ENCODE measurements around the gene FBN1.

FBN1 gene

GRCh38 chr15:48547286-48547685 lies 98.2 kb downstream of the FBN1 start:
- no peak for DNase-seq

GRCh38 chr15:48546296-48546695 lies 99.2 kb downstream of the FBN1 start:
- DNase-seq, result no peak

GRCh38 chr15:48544778-48545177 lies 100.7 kb downstream of the FBN1 start:
- no peak for DNase-seq

DNA sequence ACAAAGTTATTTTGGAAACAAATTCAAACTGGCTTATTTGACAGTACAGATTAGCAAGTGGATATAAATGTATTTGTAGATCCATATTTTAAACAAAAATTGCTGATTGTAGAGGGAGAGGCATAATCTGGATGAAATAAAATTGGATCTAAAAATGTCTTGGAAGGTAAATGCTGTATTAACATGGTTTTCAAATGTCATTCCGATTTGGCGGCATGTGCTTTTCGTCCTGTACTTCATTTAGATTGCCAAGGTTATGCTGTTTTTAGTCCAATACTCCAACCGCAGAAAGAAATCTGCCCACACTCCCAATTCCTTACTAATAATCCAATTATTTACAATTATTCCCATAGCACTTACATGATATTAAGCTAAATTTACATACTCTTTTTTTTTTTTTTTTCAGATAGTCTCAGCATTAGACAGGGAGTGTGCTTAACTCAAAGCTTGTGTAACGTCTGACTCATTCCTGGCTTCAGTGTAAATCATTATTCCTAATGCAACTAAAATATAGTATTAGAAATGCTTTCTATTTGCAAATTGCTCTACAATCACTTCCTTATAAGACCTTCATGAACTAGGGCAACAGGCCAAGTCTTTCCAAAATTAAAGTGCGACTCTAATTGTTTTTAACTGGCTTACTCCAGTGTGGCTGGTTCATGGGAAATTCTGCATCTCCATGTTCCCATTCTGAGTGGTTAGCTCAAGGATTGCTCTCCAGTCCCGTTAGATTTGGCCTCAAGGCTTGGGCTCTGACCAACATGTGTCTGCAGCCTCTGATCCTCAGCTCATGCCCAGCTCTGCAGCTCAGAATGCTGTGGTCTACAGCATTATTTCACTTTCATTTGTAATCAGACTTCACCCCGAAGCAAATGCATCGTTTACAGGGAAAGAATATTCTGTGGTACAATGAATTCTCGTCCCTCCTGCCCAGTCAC lies 103.9 kb downstream of the FBN1 start:
- no peak for DNase-seq

DNA sequence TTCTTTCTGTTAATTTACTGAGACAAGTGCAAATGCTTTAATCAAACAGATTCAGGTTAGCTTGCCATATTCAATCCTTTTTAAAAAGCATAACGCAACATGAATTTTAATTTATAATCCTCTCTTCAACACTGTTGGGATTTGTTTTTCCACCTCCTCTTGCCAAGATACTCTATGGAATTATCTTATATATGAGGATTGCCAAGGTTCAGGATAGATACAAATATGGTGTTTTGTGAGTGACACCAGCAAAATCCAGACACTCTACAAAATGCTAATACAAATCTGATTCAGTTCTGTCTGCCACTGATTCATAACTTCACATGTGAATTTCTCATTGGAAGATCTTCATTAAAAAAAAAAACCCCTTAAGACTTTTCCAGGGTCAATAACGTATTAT lies 104.8 kb downstream of the FBN1 start:
- DNase-seq, result no peak

- no peak for DNase-seq
Observed at GRCh38 chr15:48538941-48539340, 106.6 kb downstream of the FBN1 start.

- no peak for DNase-seq
Observed at GRCh38 chr15:48537271-48538113, 108.0 kb downstream of the FBN1 start.

DNA sequence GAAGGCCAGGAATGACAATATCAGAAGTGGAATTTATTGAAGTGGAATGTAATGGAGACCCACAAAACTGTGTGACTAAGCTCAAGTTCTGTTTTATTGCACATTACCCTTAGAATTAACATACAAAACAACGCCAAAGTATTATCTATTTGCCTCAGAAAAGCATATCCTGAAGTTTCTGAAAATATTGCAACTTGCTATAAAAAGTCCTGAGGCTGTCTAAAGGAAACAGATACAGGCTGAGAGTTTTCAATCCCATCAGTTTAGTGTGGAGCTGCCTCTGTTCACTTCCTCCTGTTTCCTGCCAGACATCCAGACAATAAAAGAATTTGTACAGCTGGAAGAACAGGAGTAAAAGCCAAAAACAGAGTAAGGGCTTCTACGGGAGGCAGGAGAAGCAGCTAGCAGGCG lies 108.8 kb downstream of the FBN1 start:
- DNase-seq, result no peak

- DNase-seq, result no peak
Observed at GRCh38 chr15:48533982-48534381, 111.5 kb downstream of the FBN1 start.

- DNase-seq, result no peak
Observed at GRCh38 chr15:48532946-48533345, 112.6 kb downstream of the FBN1 start.

DNA sequence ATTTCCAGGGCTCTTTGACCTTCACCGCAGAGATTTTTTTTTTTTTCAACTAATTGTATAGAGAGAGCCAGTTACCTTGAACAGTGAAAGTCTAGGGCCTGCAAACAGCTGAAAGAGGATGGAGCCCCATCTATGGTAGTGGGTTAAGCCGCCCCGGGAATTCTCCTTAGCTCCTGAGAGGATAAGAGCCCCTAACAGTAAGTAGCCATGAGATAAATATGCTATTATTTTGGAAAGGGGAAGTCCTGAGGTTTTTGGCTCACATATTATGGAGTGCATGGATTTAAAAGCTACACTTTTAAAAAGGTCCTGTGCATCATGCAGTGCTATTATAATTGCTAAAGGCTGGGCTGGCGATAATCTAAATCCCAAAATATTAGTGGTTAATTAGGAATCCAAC lies 115.0 kb downstream of the FBN1 start:
- DNase-seq, result no peak

DNA sequence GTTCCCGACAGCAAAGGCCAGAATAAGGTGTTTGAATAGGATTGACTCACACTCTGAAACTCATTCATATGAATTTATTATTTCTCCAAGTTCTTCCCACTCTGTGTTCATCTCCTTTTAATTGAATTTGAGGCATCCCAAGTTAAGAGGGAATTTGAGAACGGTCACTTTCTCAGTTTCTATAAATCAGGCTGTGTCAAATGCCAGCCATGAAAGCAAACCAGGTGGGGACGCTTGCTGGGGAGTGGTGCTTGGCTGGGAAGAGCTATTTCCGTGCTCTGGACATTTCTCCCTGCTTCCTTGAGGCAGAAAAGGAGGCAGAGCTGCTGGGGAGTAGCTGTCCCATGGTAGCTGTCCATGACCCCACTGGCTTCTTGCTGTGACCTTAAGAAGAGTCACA lies 116.6 kb downstream of the FBN1 start:
- DNase-seq, result no peak

GRCh38 chr15:48527517-48527916 lies 118.0 kb downstream of the FBN1 start:
- DNase-seq, result no peak

- no peak for DNase-seq
Observed at GRCh38 chr15:48522911-48523310, 122.6 kb downstream of the FBN1 start.

DNA sequence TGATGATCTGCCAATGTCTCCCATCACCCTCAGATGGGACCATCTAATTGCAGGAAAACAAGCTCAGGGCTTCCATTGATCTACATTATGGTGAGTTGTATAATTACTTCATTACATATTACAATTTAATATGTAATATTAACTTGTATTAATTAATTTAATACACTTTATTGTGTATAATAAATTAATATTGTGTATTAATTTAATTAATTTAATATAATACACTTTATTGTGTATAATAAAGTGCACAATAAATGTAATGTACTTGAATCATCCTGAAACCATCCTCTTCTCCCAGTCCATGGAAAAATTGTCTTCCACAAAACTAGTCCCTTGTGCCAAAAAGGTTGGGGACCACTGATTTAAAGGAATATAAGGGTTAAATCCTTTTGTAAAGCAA lies 123.4 kb downstream of the FBN1 start:
- DNase-seq, result no peak

DNA sequence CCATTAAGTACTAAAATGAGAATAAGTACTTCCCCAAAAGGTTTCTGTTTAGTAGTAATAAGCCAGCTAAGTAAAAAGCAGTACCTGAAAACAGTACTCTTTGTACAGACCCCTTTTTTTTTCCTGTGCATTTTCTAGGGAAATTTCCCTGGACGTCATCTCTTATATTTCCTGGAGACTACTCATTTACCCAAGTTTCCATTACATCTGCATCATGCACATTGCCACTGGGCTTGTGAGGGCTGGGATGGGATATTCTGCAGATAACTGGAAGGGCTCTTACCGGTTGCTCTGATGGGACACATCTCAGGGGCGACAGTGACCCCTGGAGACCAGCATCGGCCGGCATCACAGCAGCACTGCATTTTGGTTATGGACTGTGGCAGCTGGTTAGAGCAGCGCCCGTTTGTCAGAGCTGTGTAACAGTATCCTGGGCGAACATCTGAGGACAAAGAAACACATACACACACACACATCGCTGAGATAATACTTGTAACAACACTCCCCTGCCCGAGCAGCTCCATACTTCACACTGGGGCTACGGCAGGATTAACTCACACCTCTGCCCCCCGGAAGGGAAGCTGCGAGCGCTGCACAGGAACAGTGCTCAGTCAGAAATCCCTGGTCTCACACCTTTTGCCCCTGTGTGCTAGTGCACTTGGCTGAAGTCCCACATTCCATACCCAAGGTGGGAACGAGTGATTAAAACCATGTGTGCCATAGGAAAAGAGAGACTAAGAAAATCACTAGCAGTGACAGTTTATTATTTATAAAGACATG lies 124.9 kb downstream of the FBN1 start:
- DNase-seq, result no peak

DNA sequence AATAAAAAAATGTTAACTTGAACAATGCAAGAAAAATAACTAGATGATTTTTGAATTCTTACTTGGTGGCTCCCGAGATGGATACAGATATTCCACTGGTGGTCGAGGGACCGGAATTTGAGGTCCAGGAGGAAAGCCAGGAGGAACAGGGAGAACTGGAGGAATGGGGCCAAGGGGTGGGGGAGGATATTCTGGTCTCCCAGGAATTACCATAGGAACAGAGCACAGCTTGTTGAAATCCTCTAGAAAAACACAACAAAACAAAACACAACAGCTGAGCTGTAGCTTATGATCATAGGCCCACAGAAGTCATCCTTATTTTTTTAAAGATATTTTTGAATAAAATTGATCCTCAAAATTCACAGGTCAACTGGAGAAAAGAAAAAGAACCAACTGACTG lies 129.4 kb downstream of the FBN1 start:
- DNase-seq, result no peak

DNA sequence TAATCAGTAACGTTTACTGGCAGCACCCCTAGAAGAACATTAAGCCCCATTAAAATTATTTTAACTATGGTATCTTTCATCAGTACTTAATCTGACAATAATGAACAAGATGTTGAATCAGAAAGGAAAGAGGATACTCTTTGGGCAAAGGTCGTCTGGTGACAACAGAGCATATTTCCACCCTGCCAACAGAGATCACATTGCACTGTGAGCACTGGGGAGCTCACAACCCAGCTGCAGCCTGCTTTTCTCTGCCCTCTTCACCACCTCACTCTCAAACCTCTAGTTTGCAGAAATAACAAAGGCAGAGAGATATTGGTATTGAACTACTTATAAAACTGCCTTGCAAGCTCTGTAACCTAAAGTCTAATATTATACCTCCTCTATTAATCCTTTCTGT lies 130.0 kb downstream of the FBN1 start:
- no peak for DNase-seq

- DNase-seq, result no peak
Observed at GRCh38 chr15:48514103-48514816, 131.2 kb downstream of the FBN1 start.

DNA sequence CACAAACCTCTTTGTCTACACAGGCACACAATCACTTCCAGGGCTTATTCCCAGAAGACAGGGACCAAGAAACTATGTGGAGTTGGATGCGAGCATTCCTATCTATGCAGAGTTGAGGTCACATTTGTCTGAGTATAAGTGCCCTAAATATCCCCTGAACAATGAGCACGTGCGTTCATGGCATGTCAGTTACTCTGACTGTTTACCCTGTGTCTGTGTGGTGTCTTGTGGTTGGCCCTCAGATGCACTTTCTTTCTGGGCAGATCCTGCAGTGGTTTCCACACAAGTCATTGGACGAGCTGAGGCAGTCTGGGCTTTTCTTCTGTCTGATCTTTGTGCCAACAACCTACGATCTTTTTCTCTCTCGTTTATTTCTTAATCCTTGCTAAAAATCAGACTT lies 134.5 kb downstream of the FBN1 start:
- no peak for DNase-seq

- DNase-seq, result peak; percentile 39 to 40
Observed at GRCh38 chr15:48507416-48508065, 138.0 kb downstream of the FBN1 start.

DNA sequence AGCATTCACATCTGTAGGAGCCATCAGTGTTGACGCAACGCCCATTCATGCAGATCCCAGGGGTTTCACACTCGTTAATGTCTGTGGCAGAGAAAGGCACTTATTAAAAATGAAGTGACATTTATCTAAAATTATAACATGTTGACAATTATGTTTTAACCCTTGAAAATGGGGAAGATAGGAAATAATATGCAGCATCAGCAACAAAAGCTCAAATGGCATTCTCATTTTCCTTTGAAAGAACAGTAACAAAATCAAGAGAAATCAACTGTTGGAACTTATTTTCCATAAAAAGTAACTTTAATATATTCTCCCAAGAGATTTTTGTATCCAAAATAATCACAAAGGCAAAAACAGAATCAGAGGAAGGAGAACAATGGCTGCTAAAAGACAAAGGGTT lies 140.4 kb downstream of the FBN1 start:
- DNase-seq, result no peak

Data from AML-193 (cell line).